Colonic mucosa (tissue), 4 donors: ENCODE data around the gene PDCD2. TPM values are rescaled to one million over a fixed set of nuclear protein-coding genes. Genes with fewer than 3 reads are reported as not detected.

ENCODE experiments used
- DNase-seq: peaks from one replicate; pipeline ENCODE4 v3.0.0-alpha.2; 2020
- H3K27ac ChIP-seq: fragments of 200-600 bp; one replicate; pipeline ENCODE4 v1.8.0; 2021
- H3K27me3 ChIP-seq: fragments of 200-600 bp; one replicate; pipeline ENCODE4 v1.8.0; 2021
- H3K36me3 ChIP-seq: fragments of 200-600 bp; one replicate; pipeline ENCODE4 v1.8.0; 2021
- H3K4me1 ChIP-seq: fragments of 200-600 bp; one replicate; pipeline ENCODE4 v1.8.0; 2021; ENCODE audit warnings: mild to moderate bottlenecking
- H3K4me3 ChIP-seq: fragments of 200-600 bp; one replicate; pipeline ENCODE4 v1.8.0; 2021
- H3K9ac ChIP-seq, 2 donors: one replicate each; pipeline ENCODE4 v1.7.0; 2013; ENCODE audit warnings: control low read depth in 2 of 2, low read depth in 2 of 2, low read length in 2 of 2
- H3K9me3 ChIP-seq: fragments of 200-600 bp; one replicate; pipeline ENCODE4 v1.8.0; 2021
- CTCF ChIP-seq: fragments of 200-600 bp; IDR thresholded peaks from one replicate; pipeline ENCODE4 v1.8.0; 2022; ENCODE audit warnings: antibody characterized with exemption, mild to moderate bottlenecking
- intact Hi-C: fragments of 100-400 bp; cut with DNase I; formaldehyde crosslinking; loops from one replicate; pipeline ENCODE4 v1.14.1; 2022
- total RNA-seq, 2 donors: library from RNA; stranded (reverse); fragmentation: NEBNext Ultra II Directional in 1 of 2; extraction: Animal tissue kit (Norgen Biotek cat#: 25700) in 1 of 2; gene quantifications; one replicate each; pipeline ENCODE4 v1.2.1, GENCODE V29; 2021
- donor health status: healthy.
- donor health status: DM: no; HTN: no; CAD: no.
- donor health status: DM: no; HTN: no; CAD: no.

Gene PDCD2
- total RNA-seq, 2 donors from 2014 or later = 46.7 to 61.5 TPM

GRCh38 chr6:170575250-170575649 lies 9.2 kb downstream of the PDCD2 start:
- no peaks in the 10 kb centered on the region for H3K36me3 ChIP-seq
- H3K9me3 ChIP-seq = no peaks in the 10 kb centered on the region
- H3K27ac ChIP-seq = no peak overlapping the region
- intact Hi-C loops = no loop called here
- H3K27me3 ChIP-seq = no peaks in the 10 kb centered on the region
- TF ChIP-seq CTCF = no peak
- H3K9ac ChIP-seq = no peak overlapping the region
- no peaks in the 10 kb centered on the region for H3K4me1 ChIP-seq
- H3K4me3 ChIP-seq = no peak overlapping the region
- no peak for DNase-seq

- H3K4me3 ChIP-seq = no peak overlapping the region
- no peak for DNase-seq
- H3K27ac ChIP-seq = no peak overlapping the region
- H3K27me3 ChIP-seq = no peaks in the 10 kb centered on the region
- H3K9ac ChIP-seq = no peak overlapping the region
- no peaks in the 10 kb centered on the region for H3K4me1 ChIP-seq
- no peaks in the 10 kb centered on the region for H3K9me3 ChIP-seq
- TF ChIP-seq CTCF = no peak
- intact Hi-C loops = no loop called here
- no peaks in the 10 kb centered on the region for H3K36me3 ChIP-seq
Measured at GRCh38 chr6:170572704-170573466, 11.6 kb downstream of the PDCD2 start.

GRCh38 chr6:170564936-170565530 lies 19.4 kb downstream of the PDCD2 start:
- no peak for DNase-seq
- H3K4me3 ChIP-seq = no peak overlapping the region
- H3K9ac ChIP-seq = no peak overlapping the region
- H3K27ac ChIP-seq = no peak overlapping the region
- H3K36me3 ChIP-seq = peaks cover 14% of the 10 kb centered on the region
- no peak for TF ChIP-seq CTCF
- H3K9me3 ChIP-seq = no peaks in the 10 kb centered on the region
- no peaks in the 10 kb centered on the region for H3K27me3 ChIP-seq
- intact Hi-C loops = no loop called here
- H3K4me1 ChIP-seq = no peaks in the 10 kb centered on the region

- H3K4me3 ChIP-seq = no peak overlapping the region
- H3K9me3 ChIP-seq = no peaks in the 10 kb centered on the region
- intact Hi-C loops = no loop called here
- no peak overlapping the region for H3K9ac ChIP-seq
- peaks cover 14% of the 10 kb centered on the region for H3K36me3 ChIP-seq
- H3K27ac ChIP-seq = no peak overlapping the region
- no peak for DNase-seq
- TF ChIP-seq CTCF = no peak
- no peaks in the 10 kb centered on the region for H3K4me1 ChIP-seq
- no peaks in the 10 kb centered on the region for H3K27me3 ChIP-seq
Measured at GRCh38 chr6:170561555-170561954, 22.9 kb downstream of the PDCD2 start.

- peaks cover 19% of the 10 kb centered on the region for H3K4me1 ChIP-seq
- no peak overlapping the region for H3K27ac ChIP-seq
- peak overlapping the region; percentile 72 for H3K4me3 ChIP-seq
- no peak for TF ChIP-seq CTCF
- no peak for DNase-seq
- H3K36me3 ChIP-seq = no peaks in the 10 kb centered on the region
- no peaks in the 10 kb centered on the region for H3K9me3 ChIP-seq
- H3K27me3 ChIP-seq = no peaks in the 10 kb centered on the region
- intact Hi-C loops = loop anchor here (2.0 kb wide), 1 partner anchor 805 kb away; the partner anchor contains the start of genes DYNLT2 and ERMARD
- H3K9ac ChIP-seq = peak overlapping the region in 1 of 2 donors; percentile 88
Measured at GRCh38 chr6:170555305-170555704, 29.1 kb downstream of the PDCD2 start.
